HG03060 (cell line): Measurements from ENCODE around the gene S100A7A.
"Not testable (repeated sequence)": the region's sequence is repeated elsewhere in the genome, so short reads cannot be mapped to it uniquely, and the experiment has no call there.

Experiments
- ATAC-seq: cut with Tn5 transposase; IDR thresholded peaks from one replicate; pipeline ENCODE4 v1.9.1; 2021; ENCODE audit warnings: low read depth, moderate number of reproducible peaks; ENCODE audit not compliant: unreplicated experiment

Gene S100A7A

GRCh38 chr1:153419436-153419793 lies 3.1 kb downstream of the S100A7A start:
- ATAC-seq = not testable (repeated sequence)

GRCh38 chr1:153420306-153420705 lies 4.0 kb downstream of the S100A7A start:
- ATAC-seq = no peak

- no peak for ATAC-seq
These were observed 6.2 kb downstream of the S100A7A start for GRCh38 chr1:153422450-153423068.

- ATAC-seq = no peak
These were observed 10.5 kb downstream of the S100A7A start for GRCh38 chr1:153426809-153427208.

- ATAC-seq = no peak
These were observed 11.8 kb downstream of the S100A7A start for GRCh38 chr1:153428073-153428638.

- ATAC-seq = no peak
These were observed 12.5 kb downstream of the S100A7A start for GRCh38 chr1:153428791-153429190.

GRCh38 chr1:153429266-153430165 lies 13.2 kb downstream of the S100A7A start:
- no peak for ATAC-seq

- no peak for ATAC-seq
These were observed 13.8 kb downstream of the S100A7A start for GRCh38 chr1:153430166-153430553.

GRCh38 chr1:153430561-153430960 lies 14.2 kb downstream of the S100A7A start:
- no peak for ATAC-seq

- ATAC-seq = no peak
These were observed 14.7 kb downstream of the S100A7A start for GRCh38 chr1:153431002-153431401.

- ATAC-seq = no peak
These were observed 15.1 kb downstream of the S100A7A start for GRCh38 chr1:153431427-153431826.

- no peak for ATAC-seq
These were observed 15.6 kb downstream of the S100A7A start for GRCh38 chr1:153431928-153432327.

GRCh38 chr1:153432874-153433681 lies 16.8 kb downstream of the S100A7A start:
- no peak for ATAC-seq

- no peak for ATAC-seq
These were observed 18.6 kb downstream of the S100A7A start for GRCh38 chr1:153434746-153435455.

- no peak for ATAC-seq
These were observed 20.9 kb downstream of the S100A7A start for GRCh38 chr1:153437236-153437635.

GRCh38 chr1:153438599-153438998 lies 22.3 kb downstream of the S100A7A start:
- ATAC-seq = no peak

GRCh38 chr1:153439273-153439672 lies 23.0 kb downstream of the S100A7A start:
- no peak for ATAC-seq

GRCh38 chr1:153441238-153441755 lies 25.0 kb downstream of the S100A7A start:
- no peak for ATAC-seq

- ATAC-seq = no peak
These were observed 27.2 kb downstream of the S100A7A start for GRCh38 chr1:153443486-153443885.

GRCh38 chr1:153444078-153444477 lies 27.8 kb downstream of the S100A7A start:
- no peak for ATAC-seq
